Skeletal muscle tissue (tissue), 4 donors: Measurements from ENCODE around the gene PXN. TPM values are rescaled to one million over a fixed set of nuclear protein-coding genes. Genes with fewer than 3 reads are reported as not detected.
"Not testable (repeated sequence)": the region's sequence is repeated elsewhere in the genome, so short reads cannot be mapped to it uniquely, and the experiment has no call there.

Experiments
- H3K27ac ChIP-seq: one replicate; pipeline ENCODE4 v1.7.0; 2013; ENCODE audit warnings: mild to moderate bottlenecking, low read depth, low read length, inconsistent platforms
- H3K27me3 ChIP-seq, 3 donors: one replicate each; pipeline ENCODE4 v1.7.0; 2013; ENCODE audit warnings: low read length in 3 of 3; ENCODE audit not compliant: control insufficient read depth in 3 of 3, insufficient read depth in 3 of 3
- H3K36me3 ChIP-seq, 3 donors: one replicate each; pipeline ENCODE4 v1.7.0; 2013; ENCODE audit warnings: low read length in 3 of 3; ENCODE audit not compliant: control insufficient read depth in 3 of 3, insufficient read depth in 3 of 3
- H3K4me1 ChIP-seq, 3 donors: one replicate each; pipeline ENCODE4 v1.7.0; 2013; ENCODE audit warnings: low read length in 3 of 3, mild to moderate bottlenecking in 3 of 3; ENCODE audit not compliant: control insufficient read depth in 3 of 3, insufficient read depth in 3 of 3
- H3K4me3 ChIP-seq, 3 donors: one replicate each; pipeline ENCODE4 v1.7.0; 2013; ENCODE audit warnings: low read length in 3 of 3
- H3K9ac ChIP-seq, 3 donors: one replicate each; pipeline ENCODE4 v1.7.0; 2013; ENCODE audit warnings: low read length in 3 of 3, mild to moderate bottlenecking in 3 of 3, moderate library complexity in 2 of 3, low read depth in 1 of 3
- H3K9me3 ChIP-seq, 3 donors: one replicate each; pipeline ENCODE4 v1.7.0; 2013; ENCODE audit warnings: low read length in 3 of 3; ENCODE audit not compliant: control insufficient read depth in 3 of 3
- total RNA-seq: library from RNA; depleted of rRNA; stranded (reverse); fragments of >200 nt; gene quantifications from one replicate; pipeline ENCODE4 v1.2.3, GENCODE V29; 2014
- donor health status: Osteomylitis.

PXN gene
- total RNA-seq, 1 donor from 2014 or later = 20.9 TPM

GRCh38 chr12:120252071-120252906, 13.2 kb downstream of the PXN start:
- H3K36me3 ChIP-seq = no peaks in the 10 kb centered on the region
- H3K4me1 ChIP-seq = peaks cover 56 to 61% (median 58%) of the 10 kb centered on the region in 3 donors
- no peak overlapping the region for H3K9ac ChIP-seq
- peak overlapping the region; percentile 11 for H3K27ac ChIP-seq
- no peaks in the 10 kb centered on the region for H3K9me3 ChIP-seq
- no peaks in the 10 kb centered on the region for H3K27me3 ChIP-seq
- no peak overlapping the region for H3K4me3 ChIP-seq

- H3K9me3 ChIP-seq, H3K27me3 ChIP-seq, H3K4me3 ChIP-seq, H3K9ac ChIP-seq, H3K36me3 ChIP-seq: not testable (repeated sequence)
- Histone ChIP-seq H3K27ac (peak overlapping the region; percentile 11), H3K4me1 (peaks cover 51 to 59% (median 54%) of the 10 kb centered on the region in 3 donors)
Observed at GRCh38 chr12:120251364-120252070, 14.0 kb downstream of the PXN start.

GRCh38 chr12:120249875-120250795, 15.4 kb downstream of the PXN start:
- peak overlapping the region; percentile 10 to 58 (median 30) for H3K4me3 ChIP-seq
- H3K4me1 ChIP-seq = peaks cover 45 to 56% (median 51%) of the 10 kb centered on the region in 3 donors
- H3K27me3 ChIP-seq = no peaks in the 10 kb centered on the region
- H3K36me3 ChIP-seq = no peaks in the 10 kb centered on the region
- peak overlapping the region; percentile 27 to 51 (median 27) for H3K9ac ChIP-seq
- H3K27ac ChIP-seq = peak overlapping the region; percentile 85
- no peaks in the 10 kb centered on the region for H3K9me3 ChIP-seq

- Histone ChIP-seq H3K36me3 (no peaks in the 10 kb centered on the region), H3K27ac (peak overlapping the region; percentile 85), H3K4me1 (peaks cover 49 to 59% (median 55%) of the 10 kb centered on the region in 3 donors), H3K9me3 (no peaks in the 10 kb centered on the region), H3K9ac (peak overlapping the region in 2 of 3 donors; percentile 3 to 51), H3K27me3 (no peaks in the 10 kb centered on the region), H3K4me3 (peak overlapping the region; percentile 9 to 60 (median 30))
Observed at GRCh38 chr12:120249266-120249874, 16.2 kb downstream of the PXN start.

GRCh38 chr12:120247621-120248030, 17.9 kb downstream of the PXN start:
- H3K9ac ChIP-seq = peak overlapping the region in 1 of 3 donors; percentile 47
- H3K27me3 ChIP-seq = no peaks in the 10 kb centered on the region
- peak overlapping the region; percentile 71 for H3K27ac ChIP-seq
- H3K4me1 ChIP-seq = peaks cover 56 to 71% (median 65%) of the 10 kb centered on the region in 3 donors
- H3K9me3 ChIP-seq = no peaks in the 10 kb centered on the region
- H3K36me3 ChIP-seq = no peaks in the 10 kb centered on the region
- peak overlapping the region in 1 of 3 donors; percentile 33 for H3K4me3 ChIP-seq

GRCh38 chr12:120247183-120247582, 18.3 kb downstream of the PXN start:
- Histone ChIP-seq H3K36me3 (no peaks in the 10 kb centered on the region), H3K4me3 (peak overlapping the region in 1 of 3 donors; percentile 33), H3K9me3 (no peaks in the 10 kb centered on the region), H3K27me3 (no peaks in the 10 kb centered on the region), H3K27ac (peak overlapping the region; percentile 71), H3K4me1 (peaks cover 57 to 71% (median 65%) of the 10 kb centered on the region in 3 donors), H3K9ac (no peak overlapping the region)

GRCh38 chr12:120246705-120247104, 18.8 kb downstream of the PXN start:
- peaks cover 57 to 71% (median 65%) of the 10 kb centered on the region in 3 donors for H3K4me1 ChIP-seq
- H3K27me3 ChIP-seq, H3K36me3 ChIP-seq, H3K4me3 ChIP-seq, H3K27ac ChIP-seq, H3K9ac ChIP-seq, H3K9me3 ChIP-seq: not testable (repeated sequence)

GRCh38 chr12:120242971-120243699, 22.4 kb downstream of the PXN start:
- no peaks in the 10 kb centered on the region for H3K9me3 ChIP-seq
- peak overlapping the region in 1 of 3 donors; percentile 45 for H3K9ac ChIP-seq
- H3K27me3 ChIP-seq = no peaks in the 10 kb centered on the region
- peaks cover 0 to 3% (median 0%) of the 10 kb centered on the region in 3 donors for H3K36me3 ChIP-seq
- peak overlapping the region; percentile 74 for H3K27ac ChIP-seq
- no peak overlapping the region for H3K4me3 ChIP-seq
- peaks cover 62 to 76% (median 70%) of the 10 kb centered on the region in 3 donors for H3K4me1 ChIP-seq
